ENCODE measurements around the gene SPAG17. TPM values are rescaled to one million over a fixed set of nuclear protein-coding genes. Genes with fewer than 3 reads are reported as not detected.

The SPAG17 gene
- total and polyA plus RNA-seq, 2 of the 13 experiments (the other 11 are each of a cell fraction or from before 2014, with no cell fraction given): not detected

- no peak for TF ChIP-seq ATF5 (CRISPR knock-in tag; IDR thresholded peaks at IDR 0.05; ENCODE audit: low read depth)
- no peak for TF ChIP-seq FOSL2 (CRISPR knock-in tag; IDR thresholded peaks at IDR 0.05)
- peak; percentile 77 for TF ChIP-seq SPEN (CRISPR knock-in tag; IDR thresholded peaks at IDR 0.05; ENCODE audit: low read depth)
- peak; percentile 62; the same call in 1 of the 2 replicates for TF ChIP-seq NFATC3 (CRISPR knock-in tag; IDR thresholded peaks at IDR 0.05)
- TF ChIP-seq ZC3H13 (CRISPR knock-in tag; IDR thresholded peaks at IDR 0.05): peak; percentile 60; the same call in 1 of the 2 replicates
- TF ChIP-seq ZNF33A (CRISPR knock-in tag; IDR thresholded peaks at IDR 0.05; ENCODE audit: borderline replicate concordance): 0 out of 2 replicates have a peak, but pooled peaks have one; percentile 45
- TF ChIP-seq ZNF510 (CRISPR knock-in tag; IDR thresholded peaks at IDR 0.05; ENCODE audit: low read depth): no peak
- peak; percentile 82 for TF ChIP-seq ZNF230 (CRISPR knock-in tag; IDR thresholded peaks at IDR 0.05)
- TF ChIP-seq HNRNPUL1 (IDR thresholded peaks at IDR 0.05; ENCODE audit: low read depth, low read length): no peak
- no peak for TF ChIP-seq NFE2 (CRISPR knock-in tag; IDR thresholded peaks at IDR 0.05)
- no peak for TF ChIP-seq CHD2 (IDR thresholded peaks at IDR 0.05; ENCODE audit: low read depth, low read length)
- TF ChIP-seq ELF1 (CRISPR knock-in tag; IDR thresholded peaks at IDR 0.05): peak; percentile 98
- no peak for TF ChIP-seq DDIT3 (CRISPR knock-in tag; IDR thresholded peaks at IDR 0.05)
- TF ChIP-seq TFDP1 (CRISPR knock-in tag; IDR thresholded peaks at IDR 0.05; ENCODE audit: borderline replicate concordance): no peak
- TF ChIP-seq CAMTA2 (CRISPR knock-in tag; IDR thresholded peaks at IDR 0.05; ENCODE audit: borderline replicate concordance): 0 out of 2 replicates have a peak, but pooled peaks have one; percentile 39
- no peak for TF ChIP-seq SIX4 (CRISPR knock-in tag; IDR thresholded peaks at IDR 0.05)
- TF ChIP-seq STAG1 (CRISPR knock-in tag; IDR thresholded peaks at IDR 0.05): no peak
- TF ChIP-seq ELF3 (CRISPR knock-in tag; IDR thresholded peaks at IDR 0.05): peak; percentile 59; the same call in 1 of the 2 replicates
- no peak for TF ChIP-seq ZNF564 (CRISPR knock-in tag; IDR thresholded peaks at IDR 0.05)
- TF ChIP-seq ZNF354B (CRISPR knock-in tag; IDR thresholded peaks at IDR 0.05): no peak
- TF ChIP-seq KAT2B (IDR thresholded peaks at IDR 0.05; ENCODE audit: borderline replicate concordance, low read depth, low read length): no peak
- TF ChIP-seq ZNF136 (CRISPR knock-in tag; IDR thresholded peaks at IDR 0.05; ENCODE audit: low read depth): 0 out of 2 replicates have a peak, but pooled peaks have one; percentile 44
- no peak for TF ChIP-seq ZNF124 (CRISPR knock-in tag; IDR thresholded peaks at IDR 0.05)
- TF ChIP-seq ZNF432 (CRISPR knock-in tag; IDR thresholded peaks at IDR 0.05; ENCODE audit: borderline replicate concordance): peak; percentile 37; the same call in 1 of the 2 replicates
- TF ChIP-seq DMTF1 (CRISPR knock-in tag; IDR thresholded peaks at IDR 0.05): no peak
- no peak for TF ChIP-seq MBNL3 (CRISPR knock-in tag; conservative IDR thresholded peaks at IDR 0.05)
Measured at GRCh38 chr1:117929343-117930172, 255.5 kb downstream of the SPAG17 start, which contains the start of the genes GDAP2 and WDR3 (continued).
